Measurements from ENCODE around the gene MT1E.
A peak's percentile ranks its signal among the peaks of the same experiment; 100 is the strongest.
"Not testable (repeated sequence)": the region's sequence is repeated elsewhere in the genome, so short reads cannot be mapped to it uniquely, and the experiment has no call there.

Gene MT1E

DNA sequence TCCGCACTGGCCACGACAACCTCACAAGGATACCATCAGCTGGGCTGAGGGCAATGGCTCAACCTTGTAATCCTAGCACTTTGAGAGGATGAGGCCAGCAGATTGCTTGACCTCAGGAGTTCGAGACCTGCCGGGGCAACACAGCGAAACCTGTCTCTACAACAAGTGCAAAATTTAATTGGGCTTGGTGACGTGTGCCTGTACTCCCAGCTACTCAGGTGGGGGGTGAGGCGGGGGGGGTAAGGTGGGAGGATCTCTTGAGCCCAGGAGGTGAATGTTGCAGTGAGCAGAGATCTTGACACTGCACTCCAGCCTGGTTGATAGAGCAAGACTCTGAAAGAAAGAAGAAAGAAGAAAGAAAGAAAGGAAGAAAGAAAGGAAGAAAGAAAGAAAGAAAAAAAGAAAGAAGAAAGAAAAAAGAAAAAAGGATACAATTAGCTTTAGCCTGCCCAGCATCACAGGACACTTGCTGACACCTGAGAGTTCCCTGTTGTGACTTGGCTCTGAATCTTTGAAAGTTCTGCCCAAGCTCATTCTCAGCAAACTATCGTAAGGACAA lies 5.2 kb upstream of the MT1E start:
- TF ChIP-seq SPI1 (IDR thresholded peaks at IDR 0.05; ENCODE audit: low read depth, low read length) = no peak
- no peak for TF ChIP-seq POLR2A (IDR thresholded peaks at IDR 0.05; ENCODE audit: low read depth, low read length)
- no peak for TF ChIP-seq TAF1 (IDR thresholded peaks at IDR 0.05; ENCODE audit: low read depth, low read length)
- TF ChIP-seq POU2F2 (IDR thresholded peaks at IDR 0.05; ENCODE audit: low read depth, low read length) = no peak
- TF ChIP-seq PAX5 (IDR thresholded peaks at IDR 0.05; ENCODE audit: insufficient read depth, low read length, severe bottlenecking) = no peak
- no peak for TF ChIP-seq POLR2AphosphoS5 (IDR thresholded peaks at IDR 0.05; ENCODE audit: low read depth, low read length)
- FAIRE-seq (no peak), DNase-seq (ENCODE audit: insufficient read length, low spot score) (no peak)

DNA sequence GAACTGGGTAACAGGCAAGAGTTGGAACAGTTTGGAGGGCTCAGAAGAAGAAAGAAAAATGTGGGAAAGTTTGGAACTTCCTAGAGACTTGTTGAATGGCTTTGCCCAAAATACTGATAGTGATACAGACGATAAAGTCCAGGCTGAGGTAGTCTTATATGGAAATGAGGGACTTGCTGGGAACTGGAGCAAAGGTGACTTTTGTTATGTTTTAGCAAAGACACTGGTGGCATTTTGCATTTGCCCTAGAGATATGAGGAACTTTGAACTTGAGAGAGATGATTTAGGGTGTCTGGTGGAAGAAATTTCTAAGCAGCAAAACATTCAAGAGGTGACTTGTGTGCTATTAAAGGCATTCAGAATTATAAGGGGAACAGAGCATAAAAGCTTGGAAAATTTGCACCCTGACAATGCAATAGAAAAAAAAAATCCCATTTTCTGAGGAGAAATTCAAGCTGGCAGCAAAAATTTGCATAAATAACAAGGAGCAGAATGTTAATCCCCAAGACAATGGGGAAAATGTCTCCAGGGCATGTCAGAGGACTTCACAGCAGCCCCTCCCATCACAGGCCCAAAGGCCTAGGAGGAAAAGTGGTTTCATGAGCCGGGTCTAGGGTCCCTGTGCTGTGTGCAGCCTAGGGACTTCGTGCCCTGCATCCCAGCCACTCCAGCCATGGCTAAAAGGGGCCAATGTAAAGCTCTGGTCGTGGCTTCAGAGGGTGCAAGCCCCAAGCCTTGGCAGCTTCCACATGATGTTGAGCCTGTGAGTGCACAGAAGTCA lies 3.7 kb upstream of the MT1E start:
- not testable (repeated sequence) for DNase-seq (ENCODE audit: insufficient read length, low spot score); FAIRE-seq

DNA sequence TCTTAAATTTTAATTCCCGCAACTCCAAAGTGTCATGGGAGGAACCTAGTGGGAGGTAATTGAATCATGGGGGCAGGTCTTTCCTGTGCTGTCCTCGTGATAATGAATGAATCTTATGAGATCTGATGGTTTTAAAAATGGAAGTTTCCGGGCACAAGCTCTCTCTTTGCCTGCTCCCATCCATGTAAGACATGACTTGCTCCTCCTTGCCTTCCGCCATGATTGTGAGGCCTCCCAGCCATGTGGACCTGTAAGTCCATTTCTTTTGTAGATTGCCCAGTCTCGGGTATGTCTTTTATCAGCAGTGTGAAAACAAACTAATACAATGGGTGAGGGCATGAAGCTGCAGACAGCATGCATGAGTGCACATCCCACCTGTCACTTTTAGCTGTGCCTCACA lies 2.4 kb upstream of the MT1E start:
- DNase-seq (ENCODE audit: insufficient read length, low spot score); FAIRE-seq: not testable (repeated sequence)

DNA sequence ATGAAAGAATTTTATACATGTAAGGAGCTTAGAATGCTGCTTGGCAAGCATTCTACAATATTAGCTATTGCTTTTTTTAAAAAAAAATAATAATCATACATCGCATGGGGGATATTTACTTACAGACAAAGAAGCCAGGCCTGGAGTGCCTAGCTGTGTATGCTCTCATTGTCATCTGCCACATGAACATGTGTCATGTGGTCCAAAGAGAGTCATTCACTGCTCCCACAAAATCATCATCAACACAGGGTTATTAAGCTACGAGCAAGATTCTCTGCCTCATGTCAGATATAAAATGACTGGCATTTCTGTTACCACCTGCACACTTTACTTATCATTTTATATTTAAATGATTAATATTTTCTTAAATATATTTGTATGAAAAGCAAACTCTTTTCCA lies 1.9 kb upstream of the MT1E start:
- TF ChIP-seq PAX5 (IDR thresholded peaks at IDR 0.05; ENCODE audit: insufficient read depth, low read length, severe bottlenecking) (no peak), TAF1 (IDR thresholded peaks at IDR 0.05; ENCODE audit: low read depth, low read length) (no peak), POU2F2 (IDR thresholded peaks at IDR 0.05; ENCODE audit: low read depth, low read length) (no peak), POLR2AphosphoS5 (IDR thresholded peaks at IDR 0.05; ENCODE audit: low read depth, low read length) (no peak), POLR2A (IDR thresholded peaks at IDR 0.05; ENCODE audit: low read depth, low read length) (no peak), SPI1 (IDR thresholded peaks at IDR 0.05; ENCODE audit: low read depth, low read length) (no peak)
- FAIRE-seq (no peak), DNase-seq (ENCODE audit: insufficient read length, low spot score) (no peak)

DNA sequence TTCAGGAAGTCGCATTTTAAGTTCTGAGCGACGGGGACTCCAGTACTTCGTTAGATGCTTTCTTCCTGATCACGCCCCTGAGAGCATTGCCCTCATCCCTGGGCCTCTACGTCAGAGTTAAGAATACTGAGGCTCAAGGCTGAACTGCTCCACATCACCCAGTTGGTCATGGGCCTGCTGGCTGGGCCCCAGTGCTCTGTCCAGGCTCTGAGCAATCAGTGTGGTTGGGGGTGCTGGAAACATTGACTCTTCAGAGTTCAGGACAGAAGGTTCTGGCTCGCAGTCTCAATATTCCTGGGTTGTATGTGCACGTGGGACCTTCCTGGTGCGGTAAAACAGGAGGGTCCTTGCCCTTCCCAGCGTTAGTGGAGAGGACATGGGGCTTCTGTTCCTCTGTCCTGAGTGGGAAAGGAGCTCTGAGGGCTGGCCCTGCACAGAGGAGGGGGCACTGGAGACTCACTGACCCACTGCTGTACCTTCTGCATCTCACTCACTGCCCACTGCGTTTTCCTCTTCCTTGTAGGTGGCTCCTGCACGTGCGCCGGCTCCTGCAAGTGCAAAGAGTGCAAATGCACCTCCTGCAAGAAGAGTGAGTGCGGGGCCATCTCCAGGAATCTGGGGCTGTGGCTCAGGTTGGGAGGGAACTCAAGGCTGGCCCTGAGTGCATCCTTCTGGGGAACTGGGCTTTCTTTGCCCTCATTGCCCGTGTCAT lies 518 bp downstream of the MT1E start:
- FAIRE-seq (no peak), DNase-seq (ENCODE audit: insufficient read length, low spot score) (no peak)
- TF ChIP-seq TAF1 (IDR thresholded peaks at IDR 0.05; ENCODE audit: low read depth, low read length) = no peak
- no peak for TF ChIP-seq POU2F2 (IDR thresholded peaks at IDR 0.05; ENCODE audit: low read depth, low read length)
- no peak for TF ChIP-seq PAX5 (IDR thresholded peaks at IDR 0.05; ENCODE audit: insufficient read depth, low read length, severe bottlenecking)
- no peak for TF ChIP-seq POLR2A (IDR thresholded peaks at IDR 0.05; ENCODE audit: low read depth, low read length)
- TF ChIP-seq SPI1 (IDR thresholded peaks at IDR 0.05; ENCODE audit: low read depth, low read length) = no peak
- no peak for TF ChIP-seq POLR2AphosphoS5 (IDR thresholded peaks at IDR 0.05; ENCODE audit: low read depth, low read length)

DNA sequence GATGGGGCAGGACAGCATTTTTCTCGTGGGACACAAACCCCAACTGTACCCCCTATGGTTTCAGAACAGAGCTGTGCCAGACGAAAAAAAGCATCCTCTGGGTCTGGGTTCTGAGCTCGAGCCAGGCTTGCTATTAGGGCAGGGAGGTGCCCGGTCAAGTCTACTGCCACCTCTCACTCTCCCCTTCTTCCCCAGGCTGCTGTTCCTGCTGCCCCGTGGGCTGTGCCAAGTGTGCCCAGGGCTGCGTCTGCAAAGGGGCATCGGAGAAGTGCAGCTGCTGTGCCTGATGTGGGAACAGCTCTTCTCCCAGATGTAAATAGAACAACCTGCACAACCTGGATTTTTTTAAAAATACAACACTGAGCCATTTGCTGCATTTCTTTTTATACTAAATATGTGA lies 1.1 kb downstream of the MT1E start:
- FAIRE-seq (no peak), DNase-seq (ENCODE audit: insufficient read length, low spot score) (no peak)
- TF ChIP-seq SPI1 (IDR thresholded peaks at IDR 0.05; ENCODE audit: low read depth, low read length) (no peak), POLR2A (IDR thresholded peaks at IDR 0.05; ENCODE audit: low read depth, low read length) (no peak), POLR2AphosphoS5 (IDR thresholded peaks at IDR 0.05; ENCODE audit: low read depth, low read length) (no peak), PAX5 (IDR thresholded peaks at IDR 0.05; ENCODE audit: insufficient read depth, low read length, severe bottlenecking) (no peak), POU2F2 (IDR thresholded peaks at IDR 0.05; ENCODE audit: low read depth, low read length) (no peak), TAF1 (IDR thresholded peaks at IDR 0.05; ENCODE audit: low read depth, low read length) (no peak)

DNA sequence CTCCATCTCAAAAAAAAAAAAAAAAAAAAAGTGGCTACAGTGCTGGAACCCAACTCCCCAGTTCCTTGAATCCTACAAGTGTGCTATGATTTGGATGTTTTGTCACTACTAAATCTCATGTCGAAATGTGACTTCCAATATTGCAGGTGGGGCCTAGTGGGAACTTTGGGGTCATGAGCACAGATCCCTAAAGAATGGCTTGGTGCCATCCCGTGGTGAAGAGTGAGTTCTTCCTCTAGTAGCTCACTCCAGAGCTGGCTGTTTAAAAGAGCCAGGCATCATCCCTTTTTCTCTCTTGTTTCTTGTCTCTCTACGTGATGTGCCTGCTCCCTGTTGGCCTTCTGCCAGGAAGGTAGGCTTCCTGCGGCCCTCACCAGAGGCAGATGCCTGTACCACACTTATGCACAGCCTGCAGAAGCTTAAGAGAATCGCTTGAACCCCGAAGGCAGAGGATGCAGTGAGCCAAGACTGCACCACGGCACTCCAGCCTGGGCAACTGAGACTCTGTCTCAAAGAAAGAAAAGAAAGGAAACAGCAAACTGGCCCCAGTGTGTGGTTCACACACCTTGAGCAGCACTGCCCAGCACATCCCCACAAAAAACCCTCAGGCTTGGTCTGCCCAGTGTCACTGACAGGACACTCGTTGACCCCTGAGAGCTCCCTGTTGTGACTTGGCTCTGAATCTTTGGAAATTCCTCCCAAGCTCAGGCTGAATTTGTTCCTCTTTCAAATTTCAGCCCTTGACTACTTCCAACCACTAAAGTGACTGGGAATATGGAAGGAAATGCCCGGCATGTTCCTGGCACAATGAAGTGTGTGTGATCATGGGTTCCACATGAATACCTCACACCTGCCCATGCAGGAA lies 3.1 kb downstream of the MT1E start:
- TF ChIP-seq SPI1 (IDR thresholded peaks at IDR 0.05; ENCODE audit: low read depth, low read length) (no peak), POLR2AphosphoS5 (IDR thresholded peaks at IDR 0.05; ENCODE audit: low read depth, low read length) (no peak), PAX5 (IDR thresholded peaks at IDR 0.05; ENCODE audit: insufficient read depth, low read length, severe bottlenecking) (no peak), POU2F2 (IDR thresholded peaks at IDR 0.05; ENCODE audit: low read depth, low read length) (no peak)
- FAIRE-seq (no peak), DNase-seq (ENCODE audit: insufficient read length, low spot score) (no peak)

DNA sequence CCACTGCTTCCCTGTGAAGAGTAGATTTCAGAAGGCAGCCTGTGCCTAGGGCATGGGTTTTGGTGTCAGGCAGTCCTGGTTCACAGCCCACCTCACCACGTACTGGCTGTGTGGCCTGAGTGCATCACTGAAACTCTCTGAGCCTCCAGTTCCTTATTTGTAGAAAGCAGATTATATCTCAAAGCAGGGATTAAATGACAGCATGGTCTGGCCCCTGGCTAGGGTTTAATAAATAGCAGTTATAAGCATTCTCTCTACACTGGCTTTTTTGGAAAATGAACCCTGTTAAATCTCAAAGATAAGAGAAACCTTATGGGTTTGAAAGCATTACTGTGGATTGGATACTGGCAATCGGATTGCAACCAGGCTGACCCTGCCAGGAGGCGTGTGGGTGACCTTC lies 4.0 kb downstream of the MT1E start:
- no peak for FAIRE-seq
- DNase-seq (ENCODE audit: insufficient read length, low spot score) = no peak
- peak; percentile 60; the same call in 1 of the 2 replicates for TF ChIP-seq SPI1 (IDR thresholded peaks at IDR 0.05; ENCODE audit: low read depth, low read length)
- TF ChIP-seq POU2F2 (IDR thresholded peaks at IDR 0.05; ENCODE audit: low read depth, low read length) = no peak
- TF ChIP-seq POLR2A (IDR thresholded peaks at IDR 0.05; ENCODE audit: low read depth, low read length) = no peak

DNA sequence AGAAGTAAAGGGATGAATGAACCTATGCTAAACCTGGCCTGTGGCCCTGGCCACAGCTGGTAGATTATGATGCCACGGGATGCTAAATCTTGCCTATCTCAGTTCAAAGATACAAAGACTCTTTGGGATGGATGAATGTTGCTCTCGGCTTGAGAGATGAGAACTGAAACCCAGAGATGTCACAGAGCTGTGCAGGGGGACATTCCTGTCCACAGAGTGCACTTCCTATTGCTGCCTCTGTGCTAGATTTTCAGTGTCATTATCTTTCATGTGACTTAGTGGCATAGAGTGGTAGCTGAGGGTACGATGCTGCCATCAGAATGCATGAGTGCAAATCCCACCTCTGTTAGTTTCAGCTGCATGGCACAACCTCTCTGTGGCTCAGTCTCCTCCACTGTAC lies 4.6 kb downstream of the MT1E start:
- TF ChIP-seq POLR2A (IDR thresholded peaks at IDR 0.05; ENCODE audit: low read depth, low read length) (no peak), SPI1 (IDR thresholded peaks at IDR 0.05; ENCODE audit: low read depth, low read length) (peak; percentile 90)
- DNase-seq (ENCODE audit: insufficient read length, low spot score) (no peak), FAIRE-seq (peak; percentile 84)

DNA sequence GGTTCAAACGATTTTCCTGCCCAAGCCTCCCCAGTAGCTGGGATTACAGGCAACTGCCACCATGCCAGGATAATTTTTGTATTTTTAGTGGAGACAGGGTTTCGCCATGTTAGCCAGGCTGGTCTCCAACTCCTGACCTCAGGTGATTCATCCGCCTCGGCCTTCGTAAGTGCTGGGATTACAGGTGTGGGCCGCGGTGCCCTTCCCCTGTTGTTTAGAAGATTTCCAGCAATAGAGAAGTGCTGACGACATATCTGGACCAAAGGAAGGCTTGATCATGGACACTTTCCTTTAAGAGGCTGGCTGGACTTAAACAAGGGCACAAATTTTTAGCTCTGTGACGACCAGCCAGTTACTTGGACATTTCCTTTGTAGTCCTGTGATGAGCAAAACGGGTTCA lies 5.6 kb downstream of the MT1E start:
- no peak for FAIRE-seq
- TF ChIP-seq TAF1 (IDR thresholded peaks at IDR 0.05; ENCODE audit: low read depth, low read length) (no peak), POLR2A (IDR thresholded peaks at IDR 0.05; ENCODE audit: low read depth, low read length) (no peak), PAX5 (IDR thresholded peaks at IDR 0.05; ENCODE audit: insufficient read depth, low read length, severe bottlenecking) (no peak), SPI1 (IDR thresholded peaks at IDR 0.05; ENCODE audit: low read depth, low read length) (no peak), POU2F2 (IDR thresholded peaks at IDR 0.05; ENCODE audit: low read depth, low read length) (no peak), POLR2AphosphoS5 (IDR thresholded peaks at IDR 0.05; ENCODE audit: low read depth, low read length) (no peak)

More for the DNA sequence above, 5.6 kb downstream of the MT1E start:
- DNase-seq (ENCODE audit: insufficient read length, low spot score) = no peak
